Measurements from ENCODE around the gene MTX1.
"Not testable (repeated sequence)": the region's sequence is repeated elsewhere in the genome, so short reads cannot be mapped to it uniquely, and the experiment has no call there.

Gene MTX1

DNA sequence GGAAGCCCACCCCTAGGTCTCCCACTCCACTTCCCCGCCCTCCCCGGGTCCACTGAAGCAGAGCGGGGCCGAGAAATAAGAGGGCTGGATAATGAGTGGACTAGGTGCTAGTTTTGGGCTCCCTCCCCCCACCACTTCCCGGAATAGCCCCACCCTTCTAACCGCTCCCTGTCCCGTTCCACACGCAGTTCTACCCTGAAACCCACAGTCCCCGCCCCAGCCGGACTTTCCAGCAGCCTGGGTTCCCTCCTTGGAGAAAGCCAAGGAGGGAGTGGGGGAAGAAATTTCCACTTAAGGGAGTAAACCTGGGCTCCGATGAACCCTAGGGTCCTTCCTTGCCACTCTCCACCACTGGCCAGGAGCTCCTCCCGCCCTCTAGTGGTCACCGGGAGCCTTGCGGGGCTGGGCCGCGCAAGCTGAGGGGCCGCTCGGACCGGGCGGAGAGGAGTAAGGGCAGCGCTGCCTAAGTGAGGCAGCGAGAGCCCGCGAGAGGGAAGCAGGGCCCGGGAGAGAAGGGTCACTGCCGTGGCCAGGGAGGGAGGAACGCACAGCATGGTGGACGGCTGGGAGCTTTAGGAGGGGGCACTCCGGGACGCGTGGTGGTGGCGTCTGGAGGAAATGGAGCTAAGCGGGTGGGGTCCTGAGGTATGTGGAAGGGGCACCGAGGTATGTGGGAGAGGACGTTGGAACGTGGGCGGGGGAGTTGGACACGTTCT, 15.1 kb upstream of the MTX1 start:
- Histone ChIP-seq H3K4me3 (peak overlapping the region; percentile 71), H3K27ac (peak overlapping the region; percentile 81 to 94)
- DNase-seq (ENCODE audit: low spot score), result peak; percentile 92
- TF ChIP-seq, protein P1, sequence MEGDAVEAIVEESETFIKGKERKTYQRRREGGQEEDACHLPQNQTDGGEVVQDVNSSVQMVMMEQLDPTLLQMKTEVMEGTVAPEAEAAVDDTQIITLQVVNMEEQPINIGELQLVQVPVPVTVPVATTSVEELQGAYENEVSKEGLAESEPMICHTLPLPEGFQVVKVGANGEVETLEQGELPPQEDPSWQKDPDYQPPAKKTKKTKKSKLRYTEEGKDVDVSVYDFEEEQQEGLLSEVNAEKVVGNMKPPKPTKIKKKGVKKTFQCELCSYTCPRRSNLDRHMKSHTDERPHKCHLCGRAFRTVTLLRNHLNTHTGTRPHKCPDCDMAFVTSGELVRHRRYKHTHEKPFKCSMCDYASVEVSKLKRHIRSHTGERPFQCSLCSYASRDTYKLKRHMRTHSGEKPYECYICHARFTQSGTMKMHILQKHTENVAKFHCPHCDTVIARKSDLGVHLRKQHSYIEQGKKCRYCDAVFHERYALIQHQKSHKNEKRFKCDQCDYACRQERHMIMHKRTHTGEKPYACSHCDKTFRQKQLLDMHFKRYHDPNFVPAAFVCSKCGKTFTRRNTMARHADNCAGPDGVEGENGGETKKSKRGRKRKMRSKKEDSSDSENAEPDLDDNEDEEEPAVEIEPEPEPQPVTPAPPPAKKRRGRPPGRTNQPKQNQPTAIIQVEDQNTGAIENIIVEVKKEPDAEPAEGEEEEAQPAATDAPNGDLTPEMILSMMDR (IDR thresholded peaks at IDR 0.05), result peak; percentile 97

DNA sequence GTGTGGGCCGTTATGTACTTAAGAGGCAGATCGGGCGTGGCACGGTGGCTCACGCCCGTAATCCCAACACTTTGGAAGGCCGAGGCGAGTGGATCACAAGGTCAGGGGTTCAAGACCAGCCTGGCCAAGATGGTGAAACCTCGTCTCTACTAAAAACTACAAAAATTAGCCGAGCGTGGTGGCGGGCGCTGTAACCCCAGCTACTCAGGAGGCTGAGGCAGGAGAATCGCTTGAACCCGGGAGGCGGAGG, 14.6 kb upstream of the MTX1 start:
- not testable (repeated sequence) for DNase-seq (ENCODE audit: low spot score)
- Histone ChIP-seq H3K4me3 (peak overlapping the region; percentile 71), H3K27ac (peak overlapping the region; percentile 81 to 94)

DNA sequence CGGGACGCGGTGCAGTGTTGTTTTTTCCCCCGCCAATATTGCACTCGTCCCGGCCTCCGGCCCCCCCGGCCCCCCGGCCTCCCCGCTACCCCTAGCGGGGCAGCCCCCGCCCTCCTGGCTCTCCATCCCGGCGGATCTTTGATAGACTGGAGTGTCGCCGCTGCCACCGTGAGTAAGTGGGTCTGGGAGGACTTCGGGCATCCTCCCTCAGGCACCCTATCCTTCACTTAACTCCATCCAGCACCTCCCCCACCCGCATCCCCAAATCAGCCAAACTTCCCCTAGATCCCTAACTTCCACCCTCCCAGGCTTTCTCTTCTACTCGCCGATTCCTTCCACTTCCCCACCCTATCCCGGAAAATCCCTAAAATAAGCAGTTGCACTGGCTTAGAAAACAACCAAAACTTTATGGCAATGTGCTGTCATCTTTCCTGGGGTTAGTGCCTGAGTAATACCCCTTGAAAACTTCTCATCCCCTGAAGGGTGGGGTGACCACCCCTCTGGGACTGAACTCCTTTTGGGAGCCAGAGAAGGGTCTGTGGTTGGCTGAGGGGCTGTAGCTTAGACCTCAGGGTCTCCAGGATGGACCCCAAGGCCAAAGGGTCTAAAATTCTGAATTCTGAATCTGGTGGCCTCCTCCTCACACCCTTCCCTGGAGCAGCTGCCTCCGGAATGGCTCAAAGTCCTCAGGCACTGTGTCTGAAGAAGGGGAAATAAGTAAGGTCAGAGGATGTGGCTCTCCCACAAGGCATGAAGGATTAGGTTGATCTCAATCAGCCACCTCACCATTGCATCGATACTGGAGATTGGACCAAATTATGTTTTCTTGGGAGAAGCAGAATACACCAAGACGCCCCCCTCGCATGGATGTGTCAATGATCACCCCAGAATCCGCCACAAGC, 13.0 kb upstream of the MTX1 start:
- Histone ChIP-seq H3K27ac (peak overlapping the region; percentile 81 to 94), H3K4me3 (peak overlapping the region; percentile 71)
- TF ChIP-seq, protein P1 (IDR thresholded peaks at IDR 0.05), result no peak
- DNase-seq (ENCODE audit: low spot score), result no peak

DNA sequence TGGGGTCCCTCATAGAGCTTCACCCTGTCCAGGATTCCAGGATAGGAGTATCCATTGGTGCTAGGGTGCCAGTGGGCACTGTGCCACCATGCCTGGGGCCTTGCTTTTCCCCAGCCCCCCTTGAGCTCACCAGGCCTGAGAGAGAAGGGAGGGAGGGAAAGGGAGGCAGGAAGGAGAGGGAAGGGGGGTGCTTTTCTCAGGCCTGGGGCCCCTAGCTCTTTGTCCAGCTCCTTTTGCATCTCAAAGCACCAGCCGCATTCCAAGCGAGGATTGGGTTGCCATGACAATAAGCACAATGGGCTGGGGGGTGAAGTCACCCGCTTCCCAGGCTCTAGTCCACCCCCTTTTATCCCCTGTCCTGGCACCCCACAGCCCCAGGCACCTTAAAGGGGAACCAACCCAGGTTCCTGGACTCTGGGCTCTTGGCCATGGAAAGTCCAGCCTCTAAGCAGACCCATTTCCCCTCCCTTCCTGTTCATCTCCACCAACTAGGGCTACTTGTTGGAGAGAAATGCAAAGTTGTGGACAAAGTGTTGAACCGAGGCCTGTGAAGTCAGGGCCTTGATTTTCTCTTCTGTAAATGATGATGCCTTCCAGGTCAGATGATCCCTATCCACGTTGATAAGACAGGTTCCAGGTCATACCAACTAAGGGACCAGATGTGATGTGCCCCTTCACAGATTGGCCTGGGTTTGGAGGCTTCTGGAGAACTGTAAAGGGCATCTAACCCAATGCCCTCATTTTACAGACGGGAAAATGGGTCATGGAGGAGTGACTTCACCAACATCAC, 12.2 kb upstream of the MTX1 start:
- H3K27ac ChIP-seq, result peak overlapping the region; percentile 81 to 94
- DNase-seq (ENCODE audit: low spot score), result no peak

DNA sequence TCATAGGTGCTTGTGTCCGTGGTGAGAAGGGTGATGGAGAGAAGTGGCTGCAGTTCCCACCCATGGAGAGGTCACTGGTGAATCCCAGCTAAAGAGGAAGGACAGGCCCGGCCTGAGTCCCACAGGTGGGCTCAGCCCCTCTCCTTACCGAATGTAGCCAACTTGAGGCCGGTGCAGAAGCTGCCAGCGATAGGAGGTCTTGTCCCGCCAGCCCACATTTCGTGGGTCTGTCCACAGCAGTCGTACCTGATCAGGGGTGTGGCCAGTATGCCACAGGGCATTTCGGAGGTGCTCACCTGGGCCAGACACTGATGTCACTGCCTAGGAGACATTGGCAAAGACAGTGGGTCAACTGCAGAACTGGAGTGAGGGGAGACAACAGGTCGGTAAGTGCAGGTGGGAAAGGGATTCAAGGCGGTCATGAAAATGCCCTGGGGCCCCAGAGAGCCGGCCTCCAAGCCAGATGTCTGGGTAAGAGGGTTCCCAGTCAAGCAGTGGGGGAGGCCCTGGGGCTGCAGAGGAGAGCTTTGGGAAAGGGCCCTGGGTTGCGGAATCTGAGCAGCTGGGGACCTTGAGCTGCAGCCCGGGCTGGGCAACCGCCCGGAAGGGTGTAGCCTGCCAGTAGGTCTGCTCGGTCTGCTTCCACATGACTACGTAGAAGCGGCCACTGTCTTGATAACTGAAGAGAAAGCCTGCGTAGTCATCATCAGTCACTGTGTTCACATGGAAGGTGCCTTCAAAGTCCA, 11.4 kb upstream of the MTX1 start:
- TF ChIP-seq, protein P1 (IDR thresholded peaks at IDR 0.05), result no peak
- DNase-seq (ENCODE audit: low spot score), result peak; percentile 81
- no peak overlapping the region for H3K4me3 ChIP-seq
- H3K27ac ChIP-seq, result peak overlapping the region in 1 of 2 donors; percentile 66

More for the DNA sequence above, 12.2 kb upstream of the MTX1 start:
- TF ChIP-seq, protein P1 (IDR thresholded peaks at IDR 0.05), result no peak
- peak overlapping the region; percentile 71 for H3K4me3 ChIP-seq

DNA sequence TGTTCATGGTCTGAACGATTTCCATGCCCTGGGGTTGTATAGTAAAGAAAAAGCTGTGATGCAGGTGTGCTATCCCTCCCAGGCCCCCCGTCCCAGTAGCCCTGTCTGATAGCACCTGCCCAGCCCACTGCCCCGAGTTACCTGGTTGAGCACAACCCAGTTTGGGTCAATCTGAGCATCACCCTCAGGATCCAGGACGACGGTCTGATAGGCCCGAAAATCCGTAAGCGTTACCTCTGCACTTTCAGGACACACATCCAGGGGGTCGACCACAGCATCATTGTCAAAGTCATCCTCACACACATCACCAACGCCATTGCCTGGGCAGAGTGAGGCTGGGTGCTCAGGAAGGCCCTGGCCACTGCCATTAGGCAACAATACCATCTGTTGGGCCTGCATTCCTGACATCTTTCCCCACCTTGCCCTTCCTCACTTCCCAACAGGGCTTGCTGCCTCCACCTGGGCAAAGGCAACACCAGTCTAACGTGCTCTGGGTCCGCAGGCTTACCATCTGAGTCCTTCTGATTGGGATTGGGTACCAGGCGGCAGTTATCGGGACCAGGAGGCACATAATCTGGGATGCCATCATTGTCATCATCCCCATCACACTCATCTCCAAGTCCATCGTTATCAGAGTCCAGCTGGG, 10.5 kb upstream of the MTX1 start:
- Histone ChIP-seq H3K4me3 (no peak overlapping the region), H3K27ac (peak overlapping the region in 1 of 2 donors; percentile 66)
- TF ChIP-seq, protein P1 (IDR thresholded peaks at IDR 0.05), result no peak
- no peak for DNase-seq (ENCODE audit: low spot score)

All from coronary artery (tissue), 2 donors.